Daoy (cell line): ENCODE results near the gene FCN3. TPM values are rescaled to one million over a fixed set of nuclear protein-coding genes. Genes with fewer than 3 reads are reported as not detected.

Experiments
- DNase-seq: peaks from one replicate; pipeline ENCODE4 v3.0.0-alpha.2; 2015; ENCODE audit warnings: low read depth
- total RNA-seq: library from RNA; depleted of rRNA; stranded (reverse); fragments of >200 nt; shearing (Covaris generic); gene quantifications from 2 replicates; pipeline ENCODE4 v1.2.3, GENCODE V29; 2014

Gene FCN3
- total RNA-seq, 1 experiment from 2014 or later, result not detected

DNA sequence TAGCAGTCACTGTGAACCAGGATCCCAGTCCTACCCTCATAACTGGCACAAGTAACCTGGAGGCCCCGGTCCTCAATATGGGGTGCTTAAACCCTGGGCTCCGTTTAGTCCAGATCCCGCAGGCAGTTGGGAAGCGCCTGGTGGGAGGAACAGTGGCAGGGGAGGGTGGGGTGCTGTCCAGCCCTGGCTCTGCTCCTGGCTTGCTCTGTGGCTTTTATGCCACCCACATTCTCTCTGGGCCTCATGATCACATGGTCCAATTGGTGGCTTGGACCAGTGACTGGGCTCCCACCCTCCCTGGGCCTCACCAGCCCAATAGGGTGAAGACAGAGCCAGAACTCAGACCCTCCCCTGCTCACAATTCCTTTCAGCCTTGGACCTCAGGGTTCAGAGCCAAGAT is 5.6 kb upstream of the FCN3 start:
- DNase-seq, result no peak

DNA sequence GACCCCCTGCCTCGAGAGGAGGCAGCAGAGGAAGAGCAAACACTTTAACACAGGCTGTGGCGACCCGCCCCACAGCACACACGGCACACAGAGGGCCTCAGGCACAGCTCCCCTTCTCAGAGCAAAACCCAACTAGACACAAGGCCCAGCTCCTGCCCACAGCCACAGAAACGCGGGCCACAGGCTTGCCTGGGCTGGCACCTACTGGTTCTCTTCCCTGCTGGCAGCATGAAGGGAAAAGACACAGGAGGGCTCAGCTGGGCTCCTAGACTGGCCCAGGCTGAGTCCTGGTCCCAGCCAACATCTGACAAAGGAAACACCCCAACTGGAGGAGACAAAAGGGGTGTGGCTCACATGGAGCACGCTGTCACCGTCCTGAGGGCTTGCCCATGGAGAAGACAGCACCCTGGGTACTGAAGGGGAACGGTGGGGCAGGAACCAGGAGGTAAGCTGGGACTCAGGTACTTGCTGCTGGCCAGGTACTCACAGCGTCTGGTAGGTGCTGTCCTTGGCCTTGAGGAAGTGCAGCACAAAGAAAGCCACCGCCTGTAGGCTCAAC is 5.0 kb upstream of the FCN3 start:
- no peak for DNase-seq

- no peak for DNase-seq
Observed at GRCh38 chr1:27377760-27378495, 3.3 kb upstream of the FCN3 start.

GRCh38 chr1:27372808-27373690 is 1.6 kb downstream of the FCN3 start:
- DNase-seq, result no peak

DNA sequence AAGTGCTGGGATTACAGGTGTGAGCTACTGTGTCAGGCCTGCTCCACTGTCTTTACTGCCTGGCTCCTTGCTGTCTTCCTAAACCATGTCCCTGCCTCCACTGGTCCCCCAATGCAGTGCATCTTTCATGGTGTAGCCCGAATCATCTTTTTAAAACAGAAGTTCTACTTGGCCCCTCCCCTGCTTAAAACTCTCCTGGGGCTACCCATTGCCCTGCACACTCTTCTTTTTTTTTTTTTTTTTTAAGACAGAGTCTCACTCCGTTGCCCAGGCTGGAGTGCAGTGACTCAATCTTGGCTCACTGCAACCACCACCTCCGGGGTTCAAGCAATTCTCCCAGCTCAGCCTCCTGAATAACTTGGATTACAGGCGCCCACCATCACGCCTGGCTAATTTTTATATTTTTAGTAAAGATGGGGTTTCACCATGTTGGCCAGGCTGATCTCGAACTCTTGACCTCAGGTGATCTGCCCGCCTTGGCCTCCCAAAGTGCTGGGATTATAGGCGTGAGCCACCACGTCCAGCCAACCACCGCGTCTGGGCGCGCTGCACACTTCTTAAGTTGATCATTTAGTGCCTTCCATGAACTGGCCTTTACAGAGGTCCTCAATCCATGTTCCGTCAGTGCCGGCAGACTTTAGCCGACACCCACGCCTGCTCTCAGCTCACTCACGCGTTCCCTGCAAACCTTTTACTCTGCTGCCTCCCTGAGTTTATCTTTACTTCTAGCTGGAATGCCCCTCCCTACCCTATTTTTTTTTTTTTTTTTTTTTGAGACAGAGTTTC is 2.4 kb downstream of the FCN3 start:
- no peak for DNase-seq

DNA sequence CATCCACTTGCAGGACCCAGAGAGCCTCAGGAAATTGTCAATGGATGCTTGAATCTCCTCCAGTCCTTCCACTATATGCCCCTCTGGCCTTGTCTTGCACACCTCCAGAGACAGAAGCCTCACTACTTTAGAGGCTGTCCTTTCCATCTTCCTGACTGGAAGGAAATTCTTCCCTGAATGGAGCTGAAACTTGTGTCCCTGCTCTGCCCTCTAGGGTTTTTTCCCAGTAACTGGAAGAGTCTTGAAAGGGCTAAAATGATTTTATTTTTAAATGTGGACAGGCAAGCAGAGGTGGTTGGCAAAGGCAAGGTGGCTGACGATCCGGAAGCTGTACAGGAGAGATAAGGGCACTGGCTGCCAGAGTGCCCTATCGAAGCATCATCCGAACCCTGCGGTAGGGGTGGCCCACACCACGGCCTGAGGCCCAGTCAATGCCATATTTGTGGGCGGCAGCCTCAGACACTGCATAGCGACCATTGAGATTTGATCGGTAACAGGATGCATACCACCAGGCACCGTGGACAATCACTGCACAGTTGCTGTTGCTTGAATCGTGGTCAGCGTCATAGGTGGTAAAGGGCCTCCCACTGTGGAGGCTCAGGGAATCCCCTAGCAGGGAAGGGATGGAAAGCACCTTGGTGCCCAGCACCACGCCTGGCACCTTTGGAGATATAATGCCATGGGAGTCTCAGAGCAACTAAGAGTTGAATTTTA is 5.6 kb downstream of the FCN3 start:
- DNase-seq, result no peak

GRCh38 chr1:27367160-27367650 is 7.4 kb downstream of the FCN3 start:
- no peak for DNase-seq

DNA sequence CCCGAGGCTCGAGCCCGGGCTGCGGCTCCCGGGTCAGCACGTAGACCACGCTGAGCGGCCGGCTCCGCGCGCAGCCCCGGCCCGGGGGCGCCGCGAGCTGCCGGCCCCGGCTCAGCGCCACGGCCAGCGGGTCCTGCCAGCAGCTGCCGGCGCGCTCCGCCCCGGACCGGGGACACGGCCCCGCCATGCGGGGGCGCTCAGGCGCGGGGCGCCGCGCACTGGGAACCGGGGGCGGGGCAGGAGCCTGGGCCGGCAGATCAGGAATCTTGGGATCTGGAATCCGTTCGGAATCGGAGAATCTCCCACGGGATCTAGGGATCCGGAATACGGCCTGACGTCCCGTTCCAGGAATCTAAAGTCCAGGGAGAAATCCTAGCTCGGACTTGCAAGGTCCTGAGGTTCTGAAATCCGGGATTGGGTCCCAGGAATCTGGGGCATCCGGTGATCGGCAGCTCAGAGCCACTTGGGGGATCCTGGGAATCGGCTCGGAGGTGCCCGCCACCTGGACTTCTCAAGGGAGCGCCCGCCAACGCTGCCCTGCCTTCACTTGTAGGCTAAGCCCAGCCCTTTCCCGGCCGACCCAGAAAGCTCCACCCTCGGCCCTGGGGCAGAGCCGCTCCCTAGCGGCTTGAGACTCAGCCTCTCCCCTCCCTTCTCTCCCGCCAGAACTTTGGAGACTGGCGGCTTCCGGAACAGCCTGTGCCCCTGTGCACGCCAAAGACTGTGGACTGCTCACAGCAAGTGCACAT is 8.0 kb downstream of the FCN3 start, which contains the start of gene MAP3K6:
Gene MAP3K6, minus strand, starts transcription at position 551 of the 749 bp plus-strand sequence. Its CDS starts 364 bp downstream, at position 187.
- DNase-seq, result peak; percentile 90

- DNase-seq, result peak; percentile 87
Observed at GRCh38 chr1:27366113-27366410, 8.6 kb downstream of the FCN3 start.

DNA sequence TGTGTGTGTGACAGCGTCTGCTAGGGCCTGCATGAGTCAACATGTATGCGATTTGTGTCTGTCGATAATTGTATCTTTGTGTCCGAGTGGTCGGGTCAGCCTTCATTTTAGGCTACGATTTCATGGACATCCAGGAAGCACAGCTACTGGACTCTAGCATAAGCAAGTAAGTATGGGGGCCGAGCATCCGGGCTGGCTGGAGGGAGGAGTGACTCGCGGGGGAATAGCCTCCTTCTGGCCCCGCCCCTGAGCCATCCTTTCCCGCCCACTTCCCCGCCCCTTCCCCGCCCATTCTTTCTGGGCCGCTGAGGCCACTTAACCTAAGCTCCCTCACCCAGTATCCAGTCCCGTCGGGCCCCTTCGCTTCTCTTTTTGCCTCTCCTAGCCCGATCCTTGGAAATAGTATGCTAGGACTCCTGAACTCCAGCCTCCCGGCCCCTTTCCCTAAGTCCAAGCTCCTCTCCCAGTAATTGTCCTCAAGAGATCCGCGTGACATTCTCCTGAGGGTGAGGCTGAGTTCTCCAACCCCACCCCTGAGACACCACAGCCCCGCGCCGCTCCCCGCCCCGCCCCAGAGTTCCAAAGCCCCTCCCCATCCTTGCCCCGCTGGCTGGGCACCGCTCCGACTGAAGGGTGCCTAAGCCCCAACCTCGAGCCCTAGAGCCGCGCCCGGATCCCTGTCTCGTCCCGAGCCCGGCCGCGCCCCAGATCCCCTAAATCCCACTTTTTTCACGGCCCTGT is 9.1 kb downstream of the FCN3 start:
- peak; percentile 90 for DNase-seq

DNA sequence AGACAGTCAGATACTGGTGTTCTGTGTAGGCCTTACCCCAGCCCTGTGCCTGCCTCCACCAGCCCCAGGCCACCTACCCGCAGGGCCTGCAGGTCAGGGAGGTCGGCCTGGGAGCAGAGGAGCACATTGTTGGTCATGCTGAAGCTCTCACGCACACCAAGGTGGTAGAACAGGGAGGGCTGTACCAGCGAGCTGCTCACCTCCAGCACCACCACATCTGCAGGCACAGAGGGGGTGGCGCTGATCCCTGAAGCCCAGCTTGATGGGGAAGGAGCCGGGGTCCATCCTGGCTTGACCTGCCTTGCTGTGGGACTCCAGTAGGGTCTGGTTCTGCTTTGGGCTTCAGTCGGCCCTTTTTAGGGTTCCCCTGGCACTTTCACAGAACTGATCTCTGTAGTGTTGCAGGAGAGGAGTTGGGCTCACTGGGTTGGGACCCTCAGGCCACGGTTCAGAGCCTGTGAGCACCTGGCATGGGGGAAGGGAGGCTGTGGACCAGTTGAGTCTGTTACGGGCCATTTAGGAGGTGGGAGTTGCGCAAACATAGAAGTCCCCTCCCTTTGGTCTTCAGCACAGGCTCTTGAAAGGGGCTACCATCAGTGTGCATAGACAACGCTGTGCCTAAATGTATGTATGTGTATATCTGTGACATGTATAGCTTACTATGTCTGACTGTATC is 9.8 kb downstream of the FCN3 start:
- DNase-seq, result no peak

DNA sequence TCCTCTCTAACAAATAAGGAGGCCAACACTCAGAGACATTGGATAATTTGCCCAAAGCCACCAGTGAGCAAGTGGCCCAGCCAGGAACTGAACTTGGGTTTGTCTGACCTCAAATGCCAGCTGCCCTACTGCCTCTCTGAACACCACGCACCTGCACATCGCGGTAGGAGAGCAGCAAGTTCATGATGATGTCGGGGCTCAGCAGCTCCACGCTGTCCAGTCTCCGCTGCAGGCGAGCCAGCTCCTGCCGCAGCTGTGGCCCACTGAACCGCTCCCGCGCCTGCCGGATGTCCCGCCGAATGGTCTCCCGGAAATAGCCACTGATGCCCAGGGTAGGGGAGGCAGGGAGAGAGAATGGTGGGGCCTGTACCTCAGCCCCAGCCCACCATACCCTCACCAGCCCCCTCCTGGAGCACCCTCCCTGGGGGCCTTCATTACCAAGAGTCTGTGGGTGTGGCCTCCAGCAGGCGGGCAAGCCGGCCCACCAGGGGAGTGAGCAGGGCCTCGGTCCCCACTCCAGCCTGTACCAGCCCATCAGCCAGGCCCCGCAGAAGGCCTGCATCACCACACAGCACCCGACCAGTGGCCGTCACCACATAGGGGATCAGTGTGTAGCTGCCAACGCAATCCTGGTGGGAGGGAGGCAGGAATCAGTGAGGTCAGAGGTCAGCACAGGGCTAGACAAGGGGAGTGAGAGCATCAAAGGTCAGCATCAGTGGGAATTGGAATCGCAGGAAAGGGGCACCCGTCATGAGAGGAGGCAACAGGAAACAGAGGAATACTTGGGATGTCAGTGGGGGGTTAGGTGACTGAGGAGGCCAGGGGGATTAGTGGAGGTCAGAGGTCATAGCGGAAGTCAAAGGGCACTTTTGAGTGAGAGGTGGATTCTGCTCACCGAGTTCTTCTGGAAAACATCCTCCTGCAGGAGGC is 10.6 kb downstream of the FCN3 start:
- no peak for DNase-seq

GRCh38 chr1:27361553-27361952 is 13.1 kb downstream of the FCN3 start:
- no peak for DNase-seq

DNA sequence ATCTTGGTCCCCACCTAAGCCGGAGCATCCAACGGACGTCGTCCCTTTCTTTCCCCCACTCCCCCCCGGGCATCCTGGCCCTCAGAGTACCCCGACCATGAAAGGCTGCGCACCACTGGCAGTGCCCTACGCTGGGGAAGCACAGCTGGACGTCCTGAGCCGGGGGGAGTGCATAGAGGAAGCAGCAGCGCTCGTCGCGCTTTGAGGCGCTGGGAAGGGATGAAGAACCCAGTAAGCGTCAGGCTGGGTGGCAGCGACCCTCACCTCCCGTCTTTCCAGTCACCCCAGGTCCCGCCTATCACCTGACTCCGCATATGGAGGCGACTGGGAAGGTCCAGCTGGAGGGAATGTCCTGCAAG is 13.6 kb downstream of the FCN3 start:
- DNase-seq, result no peak

GRCh38 chr1:27360159-27361043 is 14.2 kb downstream of the FCN3 start:
- DNase-seq, result no peak

DNA sequence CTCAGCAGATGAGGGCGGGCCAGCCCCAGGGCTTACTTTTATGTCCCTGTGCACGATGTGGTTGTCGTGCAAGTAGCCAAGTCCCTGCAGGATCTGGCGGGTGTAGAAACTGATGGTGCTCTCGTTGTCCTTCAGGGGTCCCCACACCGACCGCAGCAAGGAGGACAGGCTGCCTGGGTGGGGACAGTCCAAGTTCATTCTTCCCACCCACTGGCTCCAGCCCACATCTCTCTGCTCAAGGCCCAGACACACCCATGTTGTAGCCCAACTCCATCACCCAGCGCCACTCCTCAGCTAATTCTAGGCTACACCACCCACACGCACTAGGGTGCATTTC is 14.8 kb downstream of the FCN3 start:
- DNase-seq, result no peak

DNA sequence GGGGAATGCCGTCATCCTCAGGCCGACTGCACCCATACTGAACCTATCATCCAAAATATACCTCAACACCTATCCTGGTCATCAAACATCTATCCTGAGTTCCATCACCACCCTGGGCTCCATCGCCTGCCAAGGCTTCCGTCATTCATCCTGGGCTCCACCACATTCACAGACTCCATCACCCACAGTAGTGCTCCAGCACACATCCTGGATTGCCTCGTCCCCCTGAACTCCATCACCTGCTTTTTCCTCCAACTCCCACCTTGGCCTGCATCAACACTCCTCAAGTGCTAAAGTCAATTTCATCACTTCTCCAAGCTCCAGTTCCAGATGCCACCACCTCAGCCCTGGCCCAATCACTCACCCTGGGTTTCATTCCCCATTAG is 15.7 kb downstream of the FCN3 start:
- DNase-seq, result no peak
